Astrocyte of the cerebellum (primary cell): ENCODE data around the gene MAN2C1.
"Not testable (repeated sequence)": the region's sequence is repeated elsewhere in the genome, so short reads cannot be mapped to it uniquely, and the experiment has no call there.

Source experiments
- DNase-seq: peaks from one replicate; pipeline ENCODE4 v3.0.0-alpha.2; 2011; ENCODE audit warnings: low read depth
- H3K4me3 ChIP-seq: 2 replicates; pipeline ENCODE4 v1.5.1; 2011; ENCODE audit warnings: mild to moderate bottlenecking, low read depth, low read length, moderate library complexity
- CTCF ChIP-seq: IDR thresholded peaks from 2 replicates; pipeline ENCODE4 v1.5.1; 2012; ENCODE audit warnings: low read length, low read depth, moderate library complexity, mild to moderate bottlenecking; ENCODE audit errors: missing control alignments
- in situ Hi-C: cut with HindIII; loops from 2 replicates; pipeline ENCODE4 v1.10.0; 2017; ENCODE audit warnings: low sequenced_read_pairs

MAN2C1 gene

DNA sequence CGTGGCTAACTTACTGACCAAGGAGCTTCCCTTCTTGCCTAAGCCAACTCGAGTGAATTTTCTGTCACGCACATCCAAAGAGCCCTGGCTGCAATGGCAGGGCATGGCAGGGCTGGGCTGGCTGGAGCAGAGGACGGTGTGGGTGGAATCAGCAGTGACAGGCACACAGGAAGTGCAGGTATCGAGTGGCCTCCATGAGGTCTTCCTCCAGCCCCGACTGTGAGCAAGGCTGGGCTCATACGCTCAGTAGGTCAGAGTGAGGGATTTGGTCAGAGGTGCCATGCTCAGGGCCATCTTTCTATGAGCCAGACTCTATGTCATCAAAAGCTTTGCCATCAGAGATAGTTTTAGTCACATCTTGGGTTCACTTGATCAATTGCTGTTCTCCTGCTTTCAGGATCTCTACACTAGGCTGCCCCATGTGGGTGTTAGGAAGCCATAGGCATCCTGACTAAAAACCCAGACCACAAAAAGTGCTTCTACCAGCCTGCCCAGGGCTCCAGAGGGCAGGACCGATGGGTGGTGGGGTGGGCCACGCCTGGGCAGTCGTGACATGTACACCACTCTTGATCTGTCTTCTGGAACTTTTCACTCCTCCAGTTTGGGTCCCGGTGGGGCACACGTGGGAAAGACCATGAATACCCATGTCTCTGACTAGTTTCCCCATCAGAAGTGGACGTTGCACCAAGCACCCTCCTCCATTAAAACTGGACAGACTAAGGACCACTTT, 55.1 kb downstream of the MAN2C1 start:
- in situ Hi-C loops, result no loop called here
- H3K4me3 ChIP-seq, result no peak overlapping the region
- no peak for TF ChIP-seq CTCF
- no peak for DNase-seq

- in situ Hi-C loops, result not testable (repeated sequence)
These were observed 55.9 kb downstream of the MAN2C1 start for GRCh38 chr15:75312548-75312947.

GRCh38 chr15:75309711-75310110, 58.7 kb downstream of the MAN2C1 start:
- no peak for DNase-seq

More at GRCh38 chr15:75312548-75312947, 55.9 kb downstream of the MAN2C1 start:
- not testable (repeated sequence) for DNase-seq, H3K4me3 ChIP-seq

GRCh38 chr15:75307778-75308390, 60.5 kb downstream of the MAN2C1 start:
- peak; percentile 48 for TF ChIP-seq CTCF
- no peak overlapping the region for H3K4me3 ChIP-seq
- no peak for DNase-seq
- in situ Hi-C loops, result no loop called here

More at GRCh38 chr15:75309711-75310110, 58.7 kb downstream of the MAN2C1 start:
- no peak for TF ChIP-seq CTCF
- in situ Hi-C loops, result no loop called here
- no peak overlapping the region for H3K4me3 ChIP-seq

GRCh38 chr15:75306188-75306587, 62.2 kb downstream of the MAN2C1 start:
- no peak for DNase-seq
- in situ Hi-C loops, result no loop called here
- H3K4me3 ChIP-seq, result no peak overlapping the region
- TF ChIP-seq CTCF, result no peak
